K562 (cell line): ENCODE measurements around the gene NTM. TPM values are rescaled to one million over a fixed set of nuclear protein-coding genes. Genes with fewer than 3 reads are reported as not detected.
"Not testable (repeated sequence)": the region's sequence is repeated elsewhere in the genome, so short reads cannot be mapped to it uniquely, and the experiment has no call there.

Source experiments
- ATAC-seq: fragments of 200-7000 bp; cut with Tn5 transposase; 3 replicates; pipeline ENCODE4 v1.9.1; 2020; ENCODE audit warnings: moderate library complexity
- BruUV-seq: library from RNA; stranded (reverse); fragments of 400-500 nt; replicated peaks from 2 replicates; lab custom pipeline; 2021; lab: Mats Ljungman, UMichigan
- CTCF ChIA-PET: fragments of 300-600 bp; formaldehyde crosslinking; extraction: SDS; loops from one replicate; lab custom pipeline; 2021; ENCODE audit warnings: low intra/inter-chr PET ratio; lab: Yijun Ruan, JAX
- POLR2A ChIA-PET: fragments of 300-600, 350-650 bp; sonication (Branson Sonifier 250); formaldehyde crosslinking; extraction: SDS; loops from one replicate; lab custom pipeline; 2021; ENCODE audit warnings: antibody characterized with exemption, inconsistent platforms; lab: Yijun Ruan, JAX
- DNase-seq, 4 experiments: peaks; one replicate each; pipeline versions ENCODE4 v3.0.0 to v3.0.0-alpha.2; 2011 to 2018; ENCODE audit warnings: low spot score in 3 of 4, mixed read lengths in 3 of 4; ENCODE audit errors: extremely low read depth in 1 of 4
- FAIRE-seq: peaks from 2 replicates; lab custom pipeline; 2011; peaks lifted over from hg19 to GRCh38; lab: Jason Lieb, UNC
- H2AFZ ChIP-seq: 2 replicates; pipeline ENCODE4 v1.6.0; 2011; ENCODE audit warnings: low read depth, low read length, control low read depth, inconsistent platforms
- H3K27ac ChIP-seq: fragments of 200-600 bp; 3 replicates; pipeline ENCODE4 v1.8.0; 2011; ENCODE audit warnings: low read depth, mild to moderate bottlenecking, control low read depth, inconsistent platforms, low read length, moderate library complexity, mixed read lengths; ENCODE audit errors: extremely low read depth
- H3K27me3 ChIP-seq, 2 experiments: fragments of 300-600 bp in 1 of 2; 2 replicates in 1 of 2; 3 replicates in 1 of 2; pipeline versions ENCODE4 v1.6.0 to v1.8.0; 2011; ENCODE audit warnings: inconsistent platforms in 2 of 2, low read length in 2 of 2, mild to moderate bottlenecking in 1 of 2, mixed read lengths in 1 of 2, moderate library complexity in 1 of 2; ENCODE audit not compliant: control insufficient read depth in 2 of 2, insufficient read depth in 2 of 2
- H3K36me3 ChIP-seq: fragments of 300-600 bp; 3 replicates; pipeline ENCODE4 v1.8.0; 2011; ENCODE audit warnings: mild to moderate bottlenecking, low read length, inconsistent platforms; ENCODE audit not compliant: control insufficient read depth, insufficient read depth
- H3K4me1 ChIP-seq, 2 experiments: fragments of 200-600 bp in 1 of 2; replicated peaks in 1 of 2; 2 replicates in 1 of 2; 3 replicates in 1 of 2; pipeline versions ENCODE4 v1.5.1 to v1.8.0; 2011; ENCODE audit warnings: inconsistent platforms in 2 of 2, low read length in 2 of 2, mild to moderate bottlenecking in 1 of 2, mixed read lengths in 1 of 2, moderate library complexity in 1 of 2; ENCODE audit not compliant: control insufficient read depth in 2 of 2, insufficient read depth in 2 of 2
- H3K4me2 ChIP-seq: 2 replicates; pipeline ENCODE4 v1.6.1; 2011; ENCODE audit warnings: low read length, control low read depth, inconsistent platforms, mixed read lengths; ENCODE audit not compliant: insufficient read depth
- H3K4me3 ChIP-seq: fragments of 200-600 bp; sonication (generic), shearing (Covaris generic); 2 replicates; pipeline ENCODE4 v1.5.1; 2016; ENCODE audit warnings: control low read depth, inconsistent platforms
- H3K79me2 ChIP-seq: fragments of 200-600 bp; 3 replicates; pipeline ENCODE4 v1.8.0; 2011; ENCODE audit warnings: low read length, inconsistent platforms; ENCODE audit not compliant: control insufficient read depth, insufficient read depth
- H3K9ac ChIP-seq, 2 experiments: 2 replicates each; pipeline versions ENCODE4 v1.6.0 to v1.6.1; 2011; ENCODE audit warnings: low read depth in 2 of 2, low read length in 2 of 2, control low read depth in 1 of 2, inconsistent platforms in 1 of 2, mild to moderate bottlenecking in 1 of 2, mixed read lengths in 1 of 2; ENCODE audit not compliant: insufficient read depth in 1 of 2
- H3K9me1 ChIP-seq: one replicate; pipeline ENCODE4 v1.6.0; 2011; ENCODE audit warnings: inconsistent platforms, mild to moderate bottlenecking, low read length, moderate library complexity; ENCODE audit not compliant: control insufficient read depth, insufficient read depth
- H3K9me3 ChIP-seq: replicated peaks from 2 replicates; pipeline ENCODE4 v1.5.1; 2011; ENCODE audit warnings: low read depth, low read length, inconsistent platforms; ENCODE audit not compliant: control insufficient read depth, insufficient read depth
- H4K20me1 ChIP-seq: replicated peaks from 2 replicates; pipeline ENCODE4 v1.6.1; 2011; ENCODE audit warnings: low read length, inconsistent platforms, mixed read lengths; ENCODE audit not compliant: control insufficient read depth, insufficient read depth
- CREB3 ChIP-seq: fragments of 450-650 bp; conservative IDR thresholded peaks from 2 replicates; pipeline ENCODE4 v1.6.1; 2016; ENCODE audit warnings: missing genetic modification characterization, low read depth, mild to moderate bottlenecking, missing compliant biosample characterization, moderate library complexity
- GABPB2 ChIP-seq: fragments of 250-450 bp; sonication (Bioruptor Pico); conservative IDR thresholded peaks from 2 replicates; pipeline ENCODE4 v1.5.1; 2021; ENCODE audit warnings: mild to moderate bottlenecking
- KDM1A ChIP-seq, 2 experiments: fragments of 450-650 bp; IDR thresholded peaks; 2 replicates each; pipeline ENCODE4 v1.6.1; 2016; ENCODE audit warnings: mild to moderate bottlenecking in 2 of 2
- PRMT5 ChIP-seq: sonication (generic); formaldehyde crosslinking; IDR thresholded peaks from 2 replicates; pipeline ENCODE4 v1.5.0; 2020; ENCODE audit warnings: missing genetic modification reagents
- RERE ChIP-seq: sonication (generic); formaldehyde crosslinking; IDR thresholded peaks from 2 replicates; pipeline ENCODE4 v1.8.0; 2023; ENCODE audit warnings: missing genetic modification reagents, mild to moderate bottlenecking, borderline replicate concordance
- SMC3 ChIP-seq: conservative IDR thresholded peaks from 2 replicates; pipeline ENCODE4 v1.6.1; 2011; ENCODE audit warnings: low read depth, low read length, improper control_type of control experiment; ENCODE audit not compliant: insufficient read depth
- THAP12 ChIP-seq: fragments of 250-450 bp; sonication (Bioruptor Pico); IDR thresholded peaks from 2 replicates; pipeline ENCODE4 v1.9.0; 2021; ENCODE audit warnings: mild to moderate bottlenecking, inconsistent platforms
- WGBS: fragments of 100-300 bp; shearing (Covaris generic); methylation state at CpG from one replicate; pipeline ENCODE4 v1.1.6; 2016; ENCODE audit warnings: low coverage, mixed read lengths; ENCODE audit not compliant: insufficient coverage; ENCODE audit errors: missing lambda C conversion rate; 5-methylcytosine and 5-hydroxymethylcytosine counted together
- in situ Hi-C: fragments of 300-500 bp; cut with MboI; formaldehyde crosslinking; loops from 4 replicates; pipeline ENCODE4 v1.15.0; 2018; ENCODE audit warnings: inconsistent platforms, mixed read lengths
- intact Hi-C: fragments of 100-400 bp; cut with micrococcal nuclease; formaldehyde crosslinking; loops from 2 replicates; pipeline ENCODE4 v1.14.2; 2022
- polyA plus RNA-seq, 8 experiments: library from polyadenylated mRNA; depleted of rRNA in 4 of 8; stranded (reverse) in 5 of 8; unstranded in 3 of 8; fragments of >200 nt; fragmentation: Nextera tagmentation in 2 of 8; fragmentation: Illumina TruSeq in 1 of 8; extraction: Ambion mirVana in 2 of 8; extraction: Trizol in 1 of 8; gene quantifications; 2 replicates each; pipeline versions ENCODE4 v1.2.1 to v1.2.3, GENCODE V29; 2011 to 2014; ENCODE audit warnings: inconsistent platforms in 1 of 8, missing spikeins in 1 of 8
- total RNA-seq, 7 experiments: library from RNA; depleted of rRNA in 6 of 7; stranded (reverse); fragments of >200 nt in 6 of 7; fragmentation: Illumina TruSeq in 2 of 7; extraction: Trizol in 2 of 7; gene quantifications; 2 replicates each; pipeline versions ENCODE4 v1.2.1 to v1.2.3, GENCODE V29; 2011 to 2021; ENCODE audit warnings: low replicate concordance in 1 of 7

Gene NTM
- total and polyA plus RNA-seq, 9 of the 15 experiments (the other 6 are each of a cell fraction or from before 2014, with no cell fraction given), result not detected

- no peak for TF ChIP-seq CREB3 (tag)
- TF ChIP-seq RERE (CRISPR knock-in tag), result no peak
- no peak for TF ChIP-seq PRMT5 (CRISPR knock-in tag)
- no peak for TF ChIP-seq THAP12 (CRISPR knock-in tag)
- no peak for TF ChIP-seq KDM1A (IDR thresholded peaks at IDR 0.05)
- TF ChIP-seq SMC3, result no peak
- no peak for TF ChIP-seq GABPB2 (CRISPR knock-in tag)
Observed at GRCh38 chr11:131678658-131679340, 308.4 kb downstream of the NTM start (continued).

GRCh38 chr11:131680448-131680847 is 310.0 kb downstream of the NTM start:
- H3K36me3 ChIP-seq, BruUV-seq, ATAC-seq, H3K9ac ChIP-seq, in situ Hi-C loops, POLR2A ChIA-PET, CTCF ChIA-PET, H4K20me1 ChIP-seq, H3K4me3 ChIP-seq, H3K4me2 ChIP-seq, H3K27ac ChIP-seq, DNase-seq, H3K4me1 ChIP-seq, H3K9me3 ChIP-seq, H3K79me2 ChIP-seq, H2AFZ ChIP-seq, intact Hi-C loops, H3K27me3 ChIP-seq, H3K9me1 ChIP-seq: not testable (repeated sequence)
- WGBS, result 0% methylated on average over 1 of the region's 1 CpG
- peak; percentile 98 for FAIRE-seq
